Measurements from ENCODE around the gene PLA2G2F.
A peak's percentile ranks its signal among the peaks of the same experiment; 100 is the strongest.

The PLA2G2F gene

DNA sequence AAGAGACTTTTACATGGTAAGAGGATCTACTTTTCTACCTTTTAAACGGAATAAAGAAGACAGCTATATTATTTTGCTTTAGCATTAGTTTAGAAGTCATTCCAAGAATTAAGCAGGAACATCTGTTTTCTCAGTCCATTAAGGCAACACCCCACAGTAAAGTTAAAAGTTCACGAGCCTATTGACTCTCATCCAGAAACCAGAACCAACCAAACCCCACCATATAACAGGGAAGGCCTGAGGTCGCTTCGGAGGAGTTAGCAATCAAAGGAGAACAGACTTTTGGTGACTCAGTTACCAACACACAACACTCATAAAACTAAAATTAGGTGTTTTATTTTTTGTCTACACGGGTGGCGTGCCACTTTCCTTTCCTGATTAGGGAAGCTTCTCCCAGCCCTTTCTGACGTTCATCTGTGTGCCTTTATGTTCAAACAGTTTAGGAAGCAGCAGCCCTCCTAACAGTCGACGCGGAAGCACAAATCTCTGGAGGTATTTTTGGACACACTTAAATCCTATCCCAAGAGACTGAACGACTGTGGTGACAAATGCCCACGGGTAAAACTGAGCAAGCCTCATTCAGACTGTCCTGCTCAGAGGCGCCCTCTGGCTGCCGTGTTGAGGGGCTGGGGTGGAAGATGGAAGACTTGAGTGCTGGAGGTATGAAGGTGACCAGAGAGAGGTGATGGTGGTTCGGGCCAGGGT, 55.8 kb downstream of the PLA2G2F start:
- Histone ChIP-seq H3K27ac (peak overlapping the region; percentile 19), H3K27me3 (no peaks in the 10 kb centered on the region), H3K36me3 (no peaks in the 10 kb centered on the region), H3K9me3 (no peaks in the 10 kb centered on the region), H3K4me2 (peak overlapping the region; percentile 71), H3K9ac (peak overlapping the region; percentile 3; the same call in 1 of the 2 replicates), H3K4me1 (peaks cover 36% of the 10 kb centered on the region), H4K20me1 (no peaks in the 10 kb centered on the region), H3K4me3 (no peak overlapping the region)
- no peak for TF ChIP-seq Cebpa-rat (IDR thresholded peaks at IDR 0.05)

DNA sequence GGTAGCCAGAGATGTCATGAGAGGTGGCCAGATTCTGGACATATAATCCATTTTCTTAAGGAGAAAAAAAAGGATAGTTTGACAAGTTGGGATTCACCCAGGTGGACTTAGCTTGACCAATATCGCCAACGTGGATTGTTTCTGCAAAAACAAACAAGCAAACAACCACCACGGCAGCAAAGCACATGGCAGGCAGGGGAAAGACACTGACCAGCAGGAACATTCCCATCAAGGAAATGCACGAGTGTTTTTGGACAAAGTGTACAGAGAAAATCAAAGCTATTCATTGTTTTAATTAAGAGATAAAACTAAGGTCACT, 56.3 kb downstream of the PLA2G2F start:
- no peak for TF ChIP-seq Cebpa-rat (IDR thresholded peaks at IDR 0.05)
- Histone ChIP-seq H3K36me3 (no peaks in the 10 kb centered on the region), H3K4me3 (no peak overlapping the region), H3K4me1 (peaks cover 31% of the 10 kb centered on the region), H3K9me3 (no peaks in the 10 kb centered on the region), H3K4me2 (peak overlapping the region; percentile 71), H3K27me3 (no peaks in the 10 kb centered on the region), H3K9ac (no peak overlapping the region), H3K27ac (no peak overlapping the region), H4K20me1 (no peaks in the 10 kb centered on the region)

DNA sequence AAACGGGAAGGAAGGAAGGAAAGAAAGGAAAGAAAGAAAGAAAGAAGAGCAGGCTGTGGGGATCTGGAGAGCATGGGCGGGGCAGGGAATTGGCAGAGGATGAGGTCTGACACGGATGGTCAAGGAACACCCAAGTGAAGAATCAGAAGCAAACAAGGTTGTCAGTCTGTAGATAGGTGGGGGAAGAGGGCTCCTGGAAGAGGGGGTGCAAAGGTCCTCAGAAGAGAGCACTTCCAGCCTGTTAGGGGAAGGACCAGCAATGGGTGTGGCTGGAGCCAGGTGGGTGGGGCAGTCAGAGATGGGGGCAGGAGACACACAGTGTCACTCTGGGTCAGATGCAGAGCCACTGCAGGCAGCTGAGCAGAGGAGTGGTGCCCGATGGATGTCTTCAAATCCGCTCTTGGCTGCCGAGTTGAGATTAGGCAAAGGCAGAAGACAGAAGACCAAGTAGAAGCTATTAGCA, 58.2 kb downstream of the PLA2G2F start:
- no peak for TF ChIP-seq Cebpa-rat (IDR thresholded peaks at IDR 0.05)
- no peak overlapping the region for H3K4me3 ChIP-seq
- no peaks in the 10 kb centered on the region for H3K36me3 ChIP-seq
- H3K4me1 ChIP-seq, result peaks cover 29% of the 10 kb centered on the region
- no peaks in the 10 kb centered on the region for H3K9me3 ChIP-seq
- no peak overlapping the region for H3K27ac ChIP-seq
- H3K4me2 ChIP-seq, result no peak overlapping the region
- H3K9ac ChIP-seq, result no peak overlapping the region
- no peaks in the 10 kb centered on the region for H4K20me1 ChIP-seq
- H3K27me3 ChIP-seq, result no peaks in the 10 kb centered on the region

DNA sequence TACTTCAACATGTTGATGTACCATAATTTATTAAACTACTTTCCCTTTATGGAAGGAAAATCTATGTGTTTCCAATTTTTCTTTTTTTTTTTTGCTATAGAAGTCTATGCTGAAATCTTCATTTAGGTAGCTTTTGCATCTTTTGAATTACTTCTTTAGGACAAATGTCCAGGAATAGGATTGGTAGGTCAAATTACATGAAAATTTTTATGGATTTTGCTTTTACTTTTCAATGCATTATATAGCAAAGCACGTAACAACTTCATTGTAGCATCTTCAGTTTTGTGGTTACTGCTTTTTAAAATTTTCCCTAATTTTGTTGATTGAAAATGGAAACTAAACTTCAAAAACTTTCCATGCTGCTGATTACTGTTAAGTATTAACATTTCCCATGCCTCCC, 59.2 kb downstream of the PLA2G2F start:
- no peaks in the 10 kb centered on the region for H4K20me1 ChIP-seq
- no peak for TF ChIP-seq Cebpa-rat (IDR thresholded peaks at IDR 0.05)
- no peaks in the 10 kb centered on the region for H3K9me3 ChIP-seq
- H3K27me3 ChIP-seq, result no peaks in the 10 kb centered on the region
- no peak overlapping the region for H3K4me3 ChIP-seq
- H3K4me2 ChIP-seq, result no peak overlapping the region
- H3K4me1 ChIP-seq, result peaks cover 29% of the 10 kb centered on the region
- H3K27ac ChIP-seq, result no peak overlapping the region
- no peaks in the 10 kb centered on the region for H3K36me3 ChIP-seq
- no peak overlapping the region for H3K9ac ChIP-seq

DNA sequence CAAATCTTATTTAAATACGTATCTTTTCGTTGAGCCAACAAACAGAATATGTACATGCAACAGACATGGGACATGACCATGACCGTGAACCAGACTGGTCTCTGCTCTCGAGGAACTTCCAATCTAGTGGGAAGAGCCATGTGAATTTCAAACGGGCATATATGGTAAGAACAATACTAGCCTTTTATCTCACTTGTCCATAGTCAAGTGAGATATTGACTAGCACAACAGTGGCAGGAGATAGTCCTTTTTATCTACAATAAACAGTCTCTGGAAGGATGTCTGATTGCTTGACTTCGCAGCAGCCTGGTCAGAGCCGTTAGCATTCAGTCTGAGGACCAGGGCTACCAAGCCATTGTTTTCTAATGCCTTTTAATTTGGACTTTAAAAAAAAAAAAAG, 59.8 kb downstream of the PLA2G2F start:
- Histone ChIP-seq H3K9ac (no peak overlapping the region), H4K20me1 (no peaks in the 10 kb centered on the region), H3K4me1 (peaks cover 32% of the 10 kb centered on the region), H3K27ac (no peak overlapping the region), H3K4me3 (no peak overlapping the region), H3K27me3 (no peaks in the 10 kb centered on the region), H3K4me2 (no peak overlapping the region), H3K36me3 (no peaks in the 10 kb centered on the region), H3K9me3 (no peaks in the 10 kb centered on the region)
- no peak for TF ChIP-seq Cebpa-rat (IDR thresholded peaks at IDR 0.05)

DNA sequence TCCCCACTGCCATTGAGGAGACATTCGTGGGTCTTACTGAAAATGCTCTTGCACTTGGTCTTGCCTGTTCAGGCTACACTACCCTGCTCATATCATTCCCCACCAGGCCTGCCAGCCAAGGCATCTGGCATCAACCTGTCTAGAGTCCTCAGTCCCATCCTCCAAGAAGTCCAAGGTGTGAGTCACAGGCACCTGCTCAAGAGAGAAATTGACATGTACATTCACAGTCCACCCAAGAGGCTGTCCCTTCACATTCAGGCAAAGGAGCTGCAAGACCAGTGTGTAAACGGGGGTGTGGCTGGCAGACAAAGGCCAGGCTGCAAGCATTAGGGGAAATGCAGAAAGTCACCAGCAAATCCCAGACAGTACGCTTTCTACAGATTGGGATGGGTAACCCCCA, 60.3 kb downstream of the PLA2G2F start:
- Histone ChIP-seq H3K27ac (no peak overlapping the region), H3K9me3 (no peaks in the 10 kb centered on the region), H3K4me3 (no peak overlapping the region), H4K20me1 (no peaks in the 10 kb centered on the region), H3K36me3 (no peaks in the 10 kb centered on the region), H3K9ac (no peak overlapping the region), H3K4me2 (no peak overlapping the region), H3K4me1 (peaks cover 31% of the 10 kb centered on the region), H3K27me3 (no peaks in the 10 kb centered on the region)
- no peak for TF ChIP-seq Cebpa-rat (IDR thresholded peaks at IDR 0.05)

DNA sequence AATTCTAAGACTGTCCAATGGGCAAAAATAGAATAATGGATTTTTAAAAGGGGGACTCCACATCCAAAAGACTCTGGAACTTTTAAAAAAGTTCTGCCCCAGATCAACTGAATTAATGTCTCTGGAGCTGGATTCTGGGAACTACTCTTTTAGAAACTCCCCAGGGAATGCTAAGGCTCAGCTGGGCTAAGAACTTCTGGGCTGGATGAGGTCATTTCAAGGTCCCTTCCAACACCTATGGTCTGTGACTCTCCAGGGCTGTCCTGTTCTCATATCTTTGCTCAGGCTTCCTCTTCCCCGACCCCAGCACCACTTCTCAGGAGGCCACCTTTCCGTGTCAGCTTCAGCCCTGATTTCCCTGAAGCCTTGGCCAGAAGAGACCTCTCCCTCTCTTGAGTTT, 60.7 kb downstream of the PLA2G2F start:
- Histone ChIP-seq H4K20me1 (no peaks in the 10 kb centered on the region), H3K27ac (no peak overlapping the region), H3K4me2 (no peak overlapping the region), H3K4me3 (no peak overlapping the region), H3K9me3 (no peaks in the 10 kb centered on the region), H3K36me3 (no peaks in the 10 kb centered on the region), H3K27me3 (no peaks in the 10 kb centered on the region), H3K4me1 (peaks cover 27% of the 10 kb centered on the region), H3K9ac (no peak overlapping the region)
- no peak for TF ChIP-seq Cebpa-rat (IDR thresholded peaks at IDR 0.05)
